ENCODE data around the gene C12orf76.

Gene C12orf76

DNA sequence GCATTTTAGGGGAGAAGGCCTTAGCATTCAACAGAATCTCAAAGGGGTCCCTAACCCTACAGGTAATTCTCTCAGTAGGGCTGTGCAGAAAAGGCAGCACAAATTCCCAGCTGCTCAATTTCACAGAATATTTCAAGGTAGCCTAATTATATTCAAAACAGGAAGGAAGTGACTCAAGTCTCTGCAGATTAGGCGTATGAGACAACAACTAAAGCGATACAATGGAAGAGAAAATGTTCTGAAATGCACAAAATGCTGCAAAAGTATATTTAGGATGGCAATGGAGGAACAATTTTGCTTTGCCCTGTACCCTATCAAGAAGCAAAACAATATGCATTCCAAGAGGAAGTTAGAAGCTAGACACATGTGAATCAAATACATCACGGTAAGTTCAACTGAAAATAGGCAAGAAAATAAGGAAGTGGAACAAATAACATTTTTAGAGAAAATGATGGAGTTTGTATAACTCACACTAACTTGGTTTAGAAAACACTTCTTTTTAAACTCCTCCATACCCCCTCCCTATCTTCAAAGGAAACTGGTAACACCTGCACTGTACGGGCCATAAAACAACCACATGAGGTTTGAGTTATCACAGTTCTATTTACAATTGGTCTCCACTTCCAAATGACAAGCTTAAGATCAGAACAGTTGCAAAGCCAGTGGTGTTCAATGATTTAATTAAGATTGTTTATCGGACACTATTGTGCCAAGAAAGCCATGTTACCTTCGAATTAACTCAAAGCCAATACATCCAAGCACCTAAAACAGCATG is 53.7 kb downstream of the C12orf76 start:
- no peak for DNase-seq

DNA sequence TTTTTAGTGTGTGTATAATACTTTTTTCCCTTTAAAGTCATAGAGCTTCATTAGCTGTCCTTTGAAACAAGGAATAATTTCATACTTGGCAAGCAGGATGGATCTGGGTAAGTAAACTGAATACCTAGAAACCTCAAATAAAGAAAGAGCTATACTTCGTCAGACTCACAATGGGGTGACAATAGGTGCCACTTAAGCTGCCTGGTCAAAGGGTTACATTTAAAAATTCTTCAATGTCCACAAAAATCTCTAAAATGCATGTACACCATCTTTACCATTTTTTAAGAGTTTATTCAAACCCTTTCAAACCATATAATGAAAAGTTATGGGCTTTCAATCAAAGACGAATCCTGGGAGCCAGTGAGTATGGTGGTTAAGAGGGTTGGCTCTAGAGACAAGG is 55.2 kb downstream of the C12orf76 start:
- DNase-seq, result no peak

DNA sequence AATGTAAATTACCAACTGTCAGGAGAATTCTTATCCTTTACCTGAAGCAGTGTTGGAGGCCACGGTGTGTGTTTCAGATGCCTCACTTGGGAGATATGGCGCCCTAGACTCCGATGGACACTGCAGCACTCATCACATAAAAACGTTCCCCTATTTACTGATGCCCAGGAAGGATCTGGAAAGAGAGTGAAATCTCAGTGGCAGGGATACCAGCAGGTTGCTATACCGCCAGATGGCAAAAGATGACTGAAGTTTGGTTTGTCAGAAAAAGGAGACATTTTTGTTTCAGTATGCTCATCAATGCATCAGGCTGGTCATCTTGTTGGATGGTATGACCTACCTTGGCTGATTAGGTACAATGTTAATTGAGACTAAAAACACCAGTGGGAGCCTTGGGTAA is 56.7 kb downstream of the C12orf76 start:
- no peak for DNase-seq
